ENCODE results near the gene RFTN1. TPM values are rescaled to one million over a fixed set of nuclear protein-coding genes. Genes with fewer than 3 reads are reported as not detected.

Gene RFTN1
- total RNA-seq, 1 donor from 2014 or later, result 0.96 TPM

DNA sequence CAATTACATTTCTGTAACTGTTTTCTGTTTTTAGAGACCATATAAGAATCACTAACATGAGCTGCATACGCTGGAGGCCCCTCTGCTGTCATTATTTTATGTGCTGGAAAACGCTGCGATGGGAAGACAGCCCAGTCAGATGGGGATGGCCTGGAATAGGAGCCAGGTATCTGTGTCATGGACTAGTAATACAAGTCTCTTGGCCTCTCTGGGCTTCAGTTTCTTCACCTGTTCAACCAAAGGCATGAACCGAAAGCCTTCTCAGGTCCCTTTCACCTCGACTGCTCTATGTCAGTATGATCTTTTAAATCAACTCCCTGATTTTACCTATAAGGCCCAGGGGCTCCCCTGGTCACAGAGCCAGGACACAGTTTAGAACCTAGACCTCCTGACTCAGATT is 14.6 kb upstream of the RFTN1 start:
- Mint-ChIP-seq H3K9me3 (ENCODE audit: low read depth) (peaks cover 6% of the 10 kb centered on the region), H3K4me1 (ENCODE audit: low read depth) (no peaks in the 10 kb centered on the region), H3K27me3 (peaks cover 14% of the 10 kb centered on the region), H3K4me3 (ENCODE audit: low read depth) (no peak overlapping the region), H3K27ac (no peak overlapping the region), H3K36me3 (ENCODE audit: insufficient read depth) (no peaks in the 10 kb centered on the region)
- DNase-seq (ENCODE audit: low spot score, unreplicated experiment), result no peak
- TF ChIP-seq CTCF (IDR thresholded peaks at IDR 0.05; ENCODE audit: unreplicated experiment), result no peak

DNA sequence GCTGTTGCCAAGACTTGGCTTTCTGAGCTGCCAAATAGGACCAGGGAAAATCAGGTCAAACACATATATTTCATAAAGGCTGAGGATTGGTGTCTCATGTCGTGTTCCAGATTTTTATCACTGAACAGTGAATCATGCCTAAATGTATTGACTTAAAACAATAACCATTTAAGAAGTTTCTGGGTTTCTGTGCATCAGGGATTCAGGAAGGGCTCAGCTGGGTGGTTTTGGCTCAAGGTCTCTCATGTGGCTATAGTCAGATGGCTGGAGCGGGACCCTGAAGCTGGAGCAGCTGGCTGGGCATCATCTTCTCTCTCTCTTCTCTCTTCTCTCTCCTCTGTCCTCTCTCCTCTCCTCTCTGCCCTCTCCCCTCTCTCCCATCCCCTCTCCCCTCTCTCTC is 10.7 kb upstream of the RFTN1 start:
- no peaks in the 10 kb centered on the region for H3K4me1 Mint-ChIP-seq (ENCODE audit: low read depth)
- H3K27me3 Mint-ChIP-seq, result peaks cover 26% of the 10 kb centered on the region
- no peak for DNase-seq (ENCODE audit: low spot score, unreplicated experiment)
- H3K27ac Mint-ChIP-seq, result no peak overlapping the region
- peaks cover 6% of the 10 kb centered on the region for H3K9me3 Mint-ChIP-seq (ENCODE audit: low read depth)
- H3K4me3 Mint-ChIP-seq (ENCODE audit: low read depth), result no peak overlapping the region
- H3K36me3 Mint-ChIP-seq (ENCODE audit: insufficient read depth), result no peaks in the 10 kb centered on the region
- TF ChIP-seq CTCF (IDR thresholded peaks at IDR 0.05; ENCODE audit: unreplicated experiment), result no peak

- peaks cover 28% of the 10 kb centered on the region for H3K27me3 Mint-ChIP-seq
- H3K27ac Mint-ChIP-seq, result no peak overlapping the region
- no peak for TF ChIP-seq CTCF (IDR thresholded peaks at IDR 0.05; ENCODE audit: unreplicated experiment)
- no peak for DNase-seq (ENCODE audit: low spot score, unreplicated experiment)
- no peak overlapping the region for H3K4me3 Mint-ChIP-seq (ENCODE audit: low read depth)
- peaks cover 6% of the 10 kb centered on the region for H3K9me3 Mint-ChIP-seq (ENCODE audit: low read depth)
- no peaks in the 10 kb centered on the region for H3K4me1 Mint-ChIP-seq (ENCODE audit: low read depth)
- no peaks in the 10 kb centered on the region for H3K36me3 Mint-ChIP-seq (ENCODE audit: insufficient read depth)
Measured at GRCh38 chr3:16523778-16524177, 10.3 kb upstream of the RFTN1 start.

DNA sequence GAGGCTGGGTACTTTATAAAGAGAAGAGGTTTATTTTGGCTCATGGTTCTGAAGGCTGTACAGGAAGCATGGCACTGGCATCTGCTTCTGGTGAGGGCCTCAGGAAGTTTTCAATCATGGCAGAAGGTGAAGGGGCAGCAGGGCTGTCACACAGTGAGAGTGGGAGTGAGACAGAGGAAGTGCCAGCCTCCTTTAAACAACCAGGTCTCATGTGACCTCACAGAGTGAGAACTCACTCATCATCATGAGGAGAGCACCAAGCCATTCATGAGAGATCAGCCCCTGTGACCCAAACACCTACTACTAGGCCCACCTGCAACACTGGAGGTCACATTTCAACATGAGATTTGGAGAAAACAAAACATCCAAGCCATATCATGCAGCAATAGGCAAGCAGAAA is 9.3 kb upstream of the RFTN1 start:
- Mint-ChIP-seq H3K4me3 (ENCODE audit: low read depth) (no peak overlapping the region), H3K27me3 (peaks cover 29% of the 10 kb centered on the region), H3K4me1 (ENCODE audit: low read depth) (peaks cover 3% of the 10 kb centered on the region), H3K9me3 (ENCODE audit: low read depth) (peaks cover 6% of the 10 kb centered on the region), H3K36me3 (ENCODE audit: insufficient read depth) (no peaks in the 10 kb centered on the region), H3K27ac (peak overlapping the region; percentile 67)
- TF ChIP-seq CTCF (IDR thresholded peaks at IDR 0.05; ENCODE audit: unreplicated experiment), result no peak
- DNase-seq (ENCODE audit: low spot score, unreplicated experiment), result no peak

DNA sequence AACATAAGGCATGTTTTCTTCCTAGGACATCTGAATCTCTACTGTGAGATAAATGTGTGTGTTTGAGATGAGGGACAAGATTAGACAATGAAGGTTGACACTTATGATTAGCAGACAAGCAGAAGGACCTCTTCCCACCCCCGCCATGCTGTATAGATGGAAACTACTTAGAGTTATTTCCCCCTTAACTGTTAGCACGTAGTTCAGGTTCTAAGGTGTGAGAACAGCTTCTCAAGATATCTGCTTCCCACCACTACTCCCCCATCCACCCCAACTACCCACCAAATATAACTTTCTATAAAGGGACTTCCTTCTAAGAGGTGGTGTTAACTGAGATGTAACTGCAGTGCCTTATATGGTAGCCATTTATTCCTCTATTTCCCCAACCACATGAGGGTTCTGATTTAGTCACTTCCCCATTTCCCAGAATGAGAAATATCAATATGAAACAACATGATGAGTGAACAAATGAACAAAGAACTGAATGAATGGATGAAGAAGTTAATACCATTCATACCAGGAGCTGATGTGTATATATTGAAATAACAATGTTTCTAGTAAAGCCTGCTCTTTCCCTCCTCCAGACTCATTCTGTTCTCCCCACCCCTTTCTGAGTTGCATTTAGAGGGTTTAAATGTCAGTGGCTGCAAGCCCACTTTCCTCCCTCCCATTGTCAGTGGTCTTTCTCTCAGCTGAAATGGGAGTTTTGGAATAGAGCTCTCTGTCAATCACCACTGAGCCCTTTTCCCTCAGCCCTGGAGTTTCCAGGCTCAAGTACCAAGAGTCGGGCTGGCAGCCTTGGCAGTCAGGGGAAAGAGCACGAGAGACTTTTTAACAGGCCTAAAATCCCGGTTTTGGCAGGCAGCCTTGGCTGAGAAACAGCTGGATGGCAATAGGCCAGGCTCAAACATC is 7.7 kb upstream of the RFTN1 start:
- Mint-ChIP-seq H3K9me3 (ENCODE audit: low read depth) (peaks cover 3% of the 10 kb centered on the region), H3K27me3 (peaks cover 35% of the 10 kb centered on the region), H3K27ac (no peak overlapping the region), H3K36me3 (ENCODE audit: insufficient read depth) (no peaks in the 10 kb centered on the region), H3K4me3 (ENCODE audit: low read depth) (no peak overlapping the region), H3K4me1 (ENCODE audit: low read depth) (peaks cover 9% of the 10 kb centered on the region)
- TF ChIP-seq CTCF (IDR thresholded peaks at IDR 0.05; ENCODE audit: unreplicated experiment), result no peak
- no peak for DNase-seq (ENCODE audit: low spot score, unreplicated experiment)
